Esophagus muscularis mucosa (tissue), 4 donors: ENCODE results near the gene TMEM17.

ENCODE experiments used
- EP300 ChIP-seq: sonication (generic); formaldehyde crosslinking; IDR thresholded peaks from one replicate; pipeline ENCODE4 v1.6.1; 2017; ENCODE audit warnings: antibody characterized with exemption
- POLR2A ChIP-seq: fragments of 450-650 bp; IDR thresholded peaks from one replicate; pipeline ENCODE4 v1.6.1; 2017; ENCODE audit warnings: antibody characterized with exemption, moderate library complexity, mild to moderate bottlenecking, low read depth
- TF ChIP-seq, protein P1 (sequence below), 3 experiments: fragments of 200-600 bp in 2 of 3; fragments of 450-650 bp in 1 of 3; sonication (generic) in 2 of 3; IDR thresholded peaks; one replicate each; pipeline ENCODE4 v1.5.1; 2017 to 2019; ENCODE audit warnings: antibody characterized with exemption in 3 of 3, mild to moderate bottlenecking in 2 of 3, moderate library complexity in 1 of 3

DNA sequence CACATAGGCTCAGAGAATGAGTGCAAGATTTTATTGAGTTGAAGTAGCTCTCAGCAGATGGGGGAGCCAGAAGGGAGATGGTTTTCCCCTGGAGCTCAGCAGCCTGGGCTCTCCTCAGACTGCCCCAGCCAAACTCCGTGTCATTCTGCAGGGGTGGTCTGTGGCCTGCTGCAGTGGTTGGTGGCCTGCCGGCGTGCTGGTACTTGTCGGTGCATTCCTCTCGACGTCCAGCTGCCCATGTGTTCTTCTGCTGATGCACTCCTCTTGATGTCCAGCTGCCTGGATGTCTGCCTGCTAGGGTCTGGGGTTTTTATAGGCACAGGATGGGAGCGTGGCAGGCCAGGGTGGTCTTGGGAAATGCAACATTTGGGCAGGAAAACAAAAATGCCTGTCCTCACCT lies 25.6 kb upstream of the TMEM17 start:
- no peak for TF ChIP-seq POLR2A
- TF ChIP-seq, protein P1, sequence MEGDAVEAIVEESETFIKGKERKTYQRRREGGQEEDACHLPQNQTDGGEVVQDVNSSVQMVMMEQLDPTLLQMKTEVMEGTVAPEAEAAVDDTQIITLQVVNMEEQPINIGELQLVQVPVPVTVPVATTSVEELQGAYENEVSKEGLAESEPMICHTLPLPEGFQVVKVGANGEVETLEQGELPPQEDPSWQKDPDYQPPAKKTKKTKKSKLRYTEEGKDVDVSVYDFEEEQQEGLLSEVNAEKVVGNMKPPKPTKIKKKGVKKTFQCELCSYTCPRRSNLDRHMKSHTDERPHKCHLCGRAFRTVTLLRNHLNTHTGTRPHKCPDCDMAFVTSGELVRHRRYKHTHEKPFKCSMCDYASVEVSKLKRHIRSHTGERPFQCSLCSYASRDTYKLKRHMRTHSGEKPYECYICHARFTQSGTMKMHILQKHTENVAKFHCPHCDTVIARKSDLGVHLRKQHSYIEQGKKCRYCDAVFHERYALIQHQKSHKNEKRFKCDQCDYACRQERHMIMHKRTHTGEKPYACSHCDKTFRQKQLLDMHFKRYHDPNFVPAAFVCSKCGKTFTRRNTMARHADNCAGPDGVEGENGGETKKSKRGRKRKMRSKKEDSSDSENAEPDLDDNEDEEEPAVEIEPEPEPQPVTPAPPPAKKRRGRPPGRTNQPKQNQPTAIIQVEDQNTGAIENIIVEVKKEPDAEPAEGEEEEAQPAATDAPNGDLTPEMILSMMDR (IDR thresholded peaks at IDR 0.05) = no peak
- TF ChIP-seq EP300 = no peak
